NCI-H1092 (cell line): ENCODE data around the gene SELP.
"Not testable (repeated sequence)": the region's sequence is repeated elsewhere in the genome, so short reads cannot be mapped to it uniquely, and the experiment has no call there.

ENCODE experiments used
- DNase-seq: peaks from one replicate; lab custom pipeline; 2025; lab: John Stamatoyannopoulos, UW

The SELP gene

GRCh38 chr1:169630006-169630405, at the start of gene SELP:
TSS of gene SELP (minus strand) at chr1:169630124. CDS start at chr1:169630074, 50 bp downstream.
- DNase-seq = no peak

GRCh38 chr1:169679692-169680091, 49.8 kb upstream of the SELP start:
- no peak for DNase-seq

- no peak for DNase-seq
Observed at GRCh38 chr1:169676001-169676400, 46.1 kb upstream of the SELP start.

GRCh38 chr1:169670836-169671235, 40.9 kb upstream of the SELP start:
- no peak for DNase-seq

GRCh38 chr1:169670244-169670643, 40.3 kb upstream of the SELP start:
- not testable (repeated sequence) for DNase-seq

- DNase-seq = not testable (repeated sequence)
Observed at GRCh38 chr1:169667699-169668596, 38.0 kb upstream of the SELP start.

- DNase-seq = not testable (repeated sequence)
Observed at GRCh38 chr1:169667227-169667639, 37.3 kb upstream of the SELP start.

GRCh38 chr1:169662680-169663079, 32.8 kb upstream of the SELP start:
- DNase-seq = not testable (repeated sequence)

GRCh38 chr1:169661066-169661465, 31.1 kb upstream of the SELP start:
- DNase-seq = not testable (repeated sequence)

- DNase-seq = not testable (repeated sequence)
Observed at GRCh38 chr1:169658777-169659176, 28.9 kb upstream of the SELP start.

GRCh38 chr1:169653873-169654272, 23.9 kb upstream of the SELP start:
- no peak for DNase-seq

- no peak for DNase-seq
Observed at GRCh38 chr1:169651035-169651434, 21.1 kb upstream of the SELP start.

GRCh38 chr1:169650551-169650950, 20.6 kb upstream of the SELP start:
- no peak for DNase-seq

- no peak for DNase-seq
Observed at GRCh38 chr1:169648709-169649108, 18.8 kb upstream of the SELP start.

GRCh38 chr1:169648187-169648586, 18.3 kb upstream of the SELP start:
- no peak for DNase-seq

- DNase-seq = no peak
Observed at GRCh38 chr1:169647512-169647911, 17.6 kb upstream of the SELP start.

- no peak for DNase-seq
Observed at GRCh38 chr1:169644297-169644696, 14.4 kb upstream of the SELP start.

- DNase-seq = no peak
Observed at GRCh38 chr1:169634877-169635276, 5.0 kb upstream of the SELP start.

GRCh38 chr1:169634145-169634544, 4.2 kb upstream of the SELP start:
- DNase-seq = no peak

GRCh38 chr1:169631249-169631648, 1.3 kb upstream of the SELP start:
- DNase-seq = no peak

- DNase-seq = no peak
Observed at GRCh38 chr1:169624912-169625311, 5.0 kb downstream of the SELP start.

GRCh38 chr1:169624122-169624521, 5.8 kb downstream of the SELP start:
- DNase-seq = no peak

GRCh38 chr1:169623132-169623926, 6.6 kb downstream of the SELP start:
- DNase-seq = no peak
